ENCODE data around the gene WFS1. TPM values are rescaled to one million over a fixed set of nuclear protein-coding genes. Genes with fewer than 3 reads are reported as not detected.

Gene WFS1
- total and polyA plus RNA-seq, 2 donors (not counting 3 experiments of a cell fraction or from before 2014, with no cell fraction given), result 48.2 to 70.0 TPM

DNA sequence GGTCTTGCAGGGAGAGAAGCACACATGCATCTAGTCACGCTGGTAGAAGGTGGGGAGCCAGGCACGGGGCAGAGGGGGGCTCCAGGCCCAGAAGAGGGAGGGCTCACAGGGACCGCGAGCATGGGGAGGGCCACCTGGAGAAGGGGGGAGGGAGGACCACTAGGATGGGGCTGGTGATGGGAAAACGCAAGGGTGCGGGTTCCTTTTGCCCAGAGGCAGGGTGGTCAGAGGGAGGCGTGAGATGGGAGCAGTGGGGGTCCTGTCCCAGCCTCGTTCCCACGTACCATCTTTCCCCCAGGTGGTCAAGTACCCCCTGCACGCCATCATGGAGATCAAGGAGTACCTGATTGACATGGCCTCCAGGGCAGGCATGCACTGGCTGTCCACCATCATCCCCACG is 30.7 kb downstream of the WFS1 start:
- Histone ChIP-seq H3K9me3 (replicated peaks; ENCODE audit: control insufficient read depth, insufficient read depth, low read length) (no peaks in the 10 kb centered on the region), H3K4me2 (ENCODE audit: insufficient read depth, low read length) (no peak overlapping the region), H4K20me1 (replicated peaks; ENCODE audit: control insufficient read depth, extremely low read depth, insufficient read depth, low read length) (no peaks in the 10 kb centered on the region), H3K27ac (ENCODE audit: insufficient read depth, low read depth, low read length) (no peak overlapping the region), H3K4me3 (replicated peaks in 1 of 3; ENCODE audit: insufficient read depth in 1 of 3, low read depth in 1 of 3, low read length in 3 of 3) (no peak overlapping the region), H3K9ac (replicated peaks; ENCODE audit: extremely low read depth, insufficient read depth, low read length) (no peak overlapping the region), H3K36me3 (ENCODE audit: control insufficient read depth in 2 of 2, extremely low read depth in 1 of 2, insufficient read depth in 2 of 2, low read length in 2 of 2) (peaks cover 2 to 52% of the 10 kb centered on the region in 2 experiments), H2AFZ (ENCODE audit: low read depth, low read length) (no peak overlapping the region), H3K27me3 (ENCODE audit: control insufficient read depth in 2 of 2, insufficient read depth in 2 of 2, low read length in 2 of 2) (no peaks in the 10 kb centered on the region), H3K9me1 (replicated peaks; ENCODE audit: control insufficient read depth, extremely low read depth, insufficient read depth, low read length) (no peaks in the 10 kb centered on the region), H3K79me2 (ENCODE audit: control insufficient read depth, insufficient read depth, low read length) (no peaks in the 10 kb centered on the region), H3K4me1 (ENCODE audit: control insufficient read depth, extremely low read depth, insufficient read depth, low read length) (no peaks in the 10 kb centered on the region)
- TF ChIP-seq JUN (IDR thresholded peaks at IDR 0.05; ENCODE audit: borderline replicate concordance, insufficient read depth, insufficient read length, low read depth), result no peak
- no peak for TF ChIP-seq GATA2 (IDR thresholded peaks at IDR 0.05; ENCODE audit: insufficient read depth, insufficient read length, low read depth, low read length)
- TF ChIP-seq POLR2A (IDR thresholded peaks at IDR 0.05; ENCODE audit: low read depth, low read length), result no peak
- TF ChIP-seq FOS (IDR thresholded peaks at IDR 0.05; ENCODE audit: borderline replicate concordance, insufficient read depth, low read length), result no peak
- no peak for TF ChIP-seq POLR2AphosphoS5 (IDR thresholded peaks at IDR 0.05; ENCODE audit: insufficient read depth, low read depth, low read length)
- TF ChIP-seq, protein P1, sequence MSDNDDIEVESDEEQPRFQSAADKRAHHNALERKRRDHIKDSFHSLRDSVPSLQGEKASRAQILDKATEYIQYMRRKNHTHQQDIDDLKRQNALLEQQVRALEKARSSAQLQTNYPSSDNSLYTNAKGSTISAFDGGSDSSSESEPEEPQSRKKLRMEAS (IDR thresholded peaks at IDR 0.05; ENCODE audit: insufficient read depth, insufficient read length), result no peak
- FAIRE-seq (no peak), DNase-seq (ENCODE audit: low read depth, low spot score) (no peak)
- CTCF ChIA-PET, result no interaction called here
- dilution Hi-C loops (cut with MboI; ENCODE audit: extremely low pct_ligation_motif_present, low sequenced_read_pairs) (no loop called here), intact Hi-C loops (cut with micrococcal nuclease) (no loop called here)
- POLR2A ChIA-PET, result no interaction called here
- no TSS peak for BruUV-seq (replicated peaks)

DNA sequence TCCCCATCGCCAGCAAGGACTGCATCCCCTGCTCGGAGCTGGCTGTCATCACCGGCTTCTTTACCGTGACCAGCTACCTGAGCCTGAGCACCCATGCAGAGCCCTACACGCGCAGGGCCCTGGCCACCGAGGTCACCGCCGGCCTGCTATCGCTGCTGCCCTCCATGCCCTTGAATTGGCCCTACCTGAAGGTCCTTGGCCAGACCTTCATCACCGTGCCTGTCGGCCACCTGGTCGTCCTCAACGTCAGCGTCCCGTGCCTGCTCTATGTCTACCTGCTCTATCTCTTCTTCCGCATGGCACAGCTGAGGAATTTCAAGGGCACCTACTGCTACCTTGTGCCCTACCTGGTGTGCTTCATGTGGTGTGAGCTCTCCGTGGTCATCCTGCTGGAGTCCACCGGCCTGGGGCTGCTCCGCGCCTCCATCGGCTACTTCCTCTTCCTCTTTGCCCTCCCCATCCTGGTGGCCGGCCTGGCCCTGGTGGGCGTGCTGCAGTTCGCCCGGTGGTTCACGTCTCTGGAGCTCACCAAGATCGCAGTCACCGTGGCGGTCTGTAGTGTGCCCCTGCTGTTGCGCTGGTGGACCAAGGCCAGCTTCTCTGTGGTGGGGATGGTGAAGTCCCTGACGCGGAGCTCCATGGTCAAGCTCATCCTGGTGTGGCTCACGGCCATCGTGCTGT is 31.5 kb downstream of the WFS1 start:
- intact Hi-C loops (cut with micrococcal nuclease) (no loop called here), dilution Hi-C loops (cut with MboI; ENCODE audit: extremely low pct_ligation_motif_present, low sequenced_read_pairs) (no loop called here)
- no peaks in the 10 kb centered on the region for H3K4me1 ChIP-seq (ENCODE audit: control insufficient read depth, extremely low read depth, insufficient read depth, low read length)
- H3K9ac ChIP-seq (replicated peaks; ENCODE audit: extremely low read depth, insufficient read depth, low read length), result no peak overlapping the region
- ChIA-PET POLR2A (no interaction called here), CTCF (interaction anchor here (1.4 kb wide), 1 partner anchor 50 kb away, joined by 3 read pairs; no protein-coding TSS in a partner anchor)
- no peaks in the 10 kb centered on the region for H3K79me2 ChIP-seq (ENCODE audit: control insufficient read depth, insufficient read depth, low read length)
- no peaks in the 10 kb centered on the region for H3K9me3 ChIP-seq (replicated peaks; ENCODE audit: control insufficient read depth, insufficient read depth, low read length)
- no peaks in the 10 kb centered on the region for H4K20me1 ChIP-seq (replicated peaks; ENCODE audit: control insufficient read depth, extremely low read depth, insufficient read depth, low read length)
- no peak overlapping the region for H3K4me2 ChIP-seq (ENCODE audit: insufficient read depth, low read length)
- H2AFZ ChIP-seq (ENCODE audit: low read depth, low read length), result no peak overlapping the region
- no peak overlapping the region for H3K4me3 ChIP-seq (replicated peaks in 1 of 3; ENCODE audit: insufficient read depth in 1 of 3, low read depth in 1 of 3, low read length in 3 of 3)
- H3K36me3 ChIP-seq (ENCODE audit: control insufficient read depth in 2 of 2, extremely low read depth in 1 of 2, insufficient read depth in 2 of 2, low read length in 2 of 2), result peaks cover 2 to 45% of the 10 kb centered on the region in 2 experiments
- FAIRE-seq (no peak), DNase-seq (ENCODE audit: low read depth, low spot score) (no peak)
- TF ChIP-seq, protein P1 (IDR thresholded peaks at IDR 0.05; ENCODE audit: insufficient read depth, insufficient read length), result no peak
- TF ChIP-seq EZH2 (IDR thresholded peaks at IDR 0.05; ENCODE audit: borderline replicate concordance, low read depth, low read length, severe bottlenecking) (no peak), GATA2 (IDR thresholded peaks at IDR 0.05; ENCODE audit: insufficient read depth, insufficient read length, low read depth, low read length) (no peak), POLR2A (IDR thresholded peaks at IDR 0.05; ENCODE audit: low read depth, low read length) (no peak), JUN (IDR thresholded peaks at IDR 0.05; ENCODE audit: borderline replicate concordance, insufficient read depth, insufficient read length, low read depth) (no peak), MYC (IDR thresholded peaks at IDR 0.05; ENCODE audit: low read depth, low read length) (no peak), FOS (IDR thresholded peaks at IDR 0.05; ENCODE audit: borderline replicate concordance, insufficient read depth, low read length) (no peak), POLR2AphosphoS5 (IDR thresholded peaks at IDR 0.05; ENCODE audit: insufficient read depth, low read depth, low read length) (no peak)
- TF ChIP-seq, protein P2, sequence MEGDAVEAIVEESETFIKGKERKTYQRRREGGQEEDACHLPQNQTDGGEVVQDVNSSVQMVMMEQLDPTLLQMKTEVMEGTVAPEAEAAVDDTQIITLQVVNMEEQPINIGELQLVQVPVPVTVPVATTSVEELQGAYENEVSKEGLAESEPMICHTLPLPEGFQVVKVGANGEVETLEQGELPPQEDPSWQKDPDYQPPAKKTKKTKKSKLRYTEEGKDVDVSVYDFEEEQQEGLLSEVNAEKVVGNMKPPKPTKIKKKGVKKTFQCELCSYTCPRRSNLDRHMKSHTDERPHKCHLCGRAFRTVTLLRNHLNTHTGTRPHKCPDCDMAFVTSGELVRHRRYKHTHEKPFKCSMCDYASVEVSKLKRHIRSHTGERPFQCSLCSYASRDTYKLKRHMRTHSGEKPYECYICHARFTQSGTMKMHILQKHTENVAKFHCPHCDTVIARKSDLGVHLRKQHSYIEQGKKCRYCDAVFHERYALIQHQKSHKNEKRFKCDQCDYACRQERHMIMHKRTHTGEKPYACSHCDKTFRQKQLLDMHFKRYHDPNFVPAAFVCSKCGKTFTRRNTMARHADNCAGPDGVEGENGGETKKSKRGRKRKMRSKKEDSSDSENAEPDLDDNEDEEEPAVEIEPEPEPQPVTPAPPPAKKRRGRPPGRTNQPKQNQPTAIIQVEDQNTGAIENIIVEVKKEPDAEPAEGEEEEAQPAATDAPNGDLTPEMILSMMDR (IDR thresholded peaks at IDR 0.05; ENCODE audit: extremely low read depth in 1 of 2, insufficient read depth in 1 of 2, low read depth in 1 of 2, low read length in 2 of 2), result no peak
- H3K9me1 ChIP-seq (replicated peaks; ENCODE audit: control insufficient read depth, extremely low read depth, insufficient read depth, low read length), result no peaks in the 10 kb centered on the region
- peaks cover 0 to 2% of the 10 kb centered on the region in 2 experiments for H3K27me3 ChIP-seq (ENCODE audit: control insufficient read depth in 2 of 2, insufficient read depth in 2 of 2, low read length in 2 of 2)
- TSS peak; percentile 31 for BruUV-seq (replicated peaks)
- H3K27ac ChIP-seq (ENCODE audit: insufficient read depth, low read depth, low read length), result no peak overlapping the region
